Measurements from ENCODE around the gene DOHH. TPM values are rescaled to one million over a fixed set of nuclear protein-coding genes. Genes with fewer than 3 reads are reported as not detected.

Gene DOHH
- total RNA-seq, 1 donor: 8.3 TPM

- peaks cover 13% of the 10 kb centered on the region for H4K20me1 ChIP-seq (ENCODE audit: insufficient read depth, low read length)
- peaks cover 14% of the 10 kb centered on the region for H3K79me2 ChIP-seq (ENCODE audit: insufficient read depth, low read length)
- no peaks in the 10 kb centered on the region for H3K4me1 ChIP-seq (ENCODE audit: insufficient read depth, low read length)
- peak; percentile 62 for TF ChIP-seq CTCF (IDR thresholded peaks at IDR 0.05; ENCODE audit: extremely low read depth, low read depth, low read length)
- peaks cover 12% of the 10 kb centered on the region for H3K36me3 ChIP-seq (ENCODE audit: insufficient read depth, low read length)
- H2AFZ ChIP-seq (ENCODE audit: low read length): no peak overlapping the region
- H3K9me3 ChIP-seq (ENCODE audit: low read depth, low read length): no peaks in the 10 kb centered on the region
- H3K4me3 ChIP-seq (ENCODE audit: insufficient read depth, low read length): no peak overlapping the region
- no peak overlapping the region for H3K4me2 ChIP-seq (ENCODE audit: insufficient read depth, low read length)
- peak; percentile 94 for DNase-seq (ENCODE audit: insufficient read length, low spot score, missing footprints)
- H3K27ac ChIP-seq (ENCODE audit: low read depth, low read length): no peak overlapping the region
- H3K27me3 ChIP-seq (ENCODE audit: insufficient read depth, low read length): no peaks in the 10 kb centered on the region
Measured at GRCh38 chr19:3547301-3547731, 46.8 kb upstream of the DOHH start.

GRCh38 chr19:3546119-3546518, 45.6 kb upstream of the DOHH start:
- H3K9me3 ChIP-seq (ENCODE audit: low read depth, low read length): no peaks in the 10 kb centered on the region
- H3K79me2 ChIP-seq (ENCODE audit: insufficient read depth, low read length): peaks cover 8% of the 10 kb centered on the region
- H3K36me3 ChIP-seq (ENCODE audit: insufficient read depth, low read length): peaks cover 12% of the 10 kb centered on the region
- no peak overlapping the region for H3K4me2 ChIP-seq (ENCODE audit: insufficient read depth, low read length)
- no peak overlapping the region for H3K4me3 ChIP-seq (ENCODE audit: insufficient read depth, low read length)
- no peaks in the 10 kb centered on the region for H3K4me1 ChIP-seq (ENCODE audit: insufficient read depth, low read length)
- peaks cover 13% of the 10 kb centered on the region for H4K20me1 ChIP-seq (ENCODE audit: insufficient read depth, low read length)
- TF ChIP-seq CTCF (IDR thresholded peaks at IDR 0.05; ENCODE audit: extremely low read depth, low read depth, low read length): no peak
- no peak overlapping the region for H3K27ac ChIP-seq (ENCODE audit: low read depth, low read length)
- peak; percentile 77 for DNase-seq (ENCODE audit: insufficient read length, low spot score, missing footprints)
- H2AFZ ChIP-seq (ENCODE audit: low read length): no peak overlapping the region
- no peaks in the 10 kb centered on the region for H3K27me3 ChIP-seq (ENCODE audit: insufficient read depth, low read length)

GRCh38 chr19:3545669-3546034, 45.2 kb upstream of the DOHH start:
- H3K4me2 ChIP-seq (ENCODE audit: insufficient read depth, low read length): no peak overlapping the region
- H3K27me3 ChIP-seq (ENCODE audit: insufficient read depth, low read length): no peaks in the 10 kb centered on the region
- peak; percentile 76 for DNase-seq (ENCODE audit: insufficient read length, low spot score, missing footprints)
- H3K27ac ChIP-seq (ENCODE audit: low read depth, low read length): no peak overlapping the region
- no peak for TF ChIP-seq CTCF (IDR thresholded peaks at IDR 0.05; ENCODE audit: extremely low read depth, low read depth, low read length)
- H4K20me1 ChIP-seq (ENCODE audit: insufficient read depth, low read length): peaks cover 13% of the 10 kb centered on the region
- H3K4me1 ChIP-seq (ENCODE audit: insufficient read depth, low read length): no peaks in the 10 kb centered on the region
- H3K79me2 ChIP-seq (ENCODE audit: insufficient read depth, low read length): peaks cover 8% of the 10 kb centered on the region
- no peak overlapping the region for H3K4me3 ChIP-seq (ENCODE audit: insufficient read depth, low read length)
- H2AFZ ChIP-seq (ENCODE audit: low read length): no peak overlapping the region
- H3K36me3 ChIP-seq (ENCODE audit: insufficient read depth, low read length): peaks cover 12% of the 10 kb centered on the region
- no peaks in the 10 kb centered on the region for H3K9me3 ChIP-seq (ENCODE audit: low read depth, low read length)

GRCh38 chr19:3544742-3545668, 44.5 kb upstream of the DOHH start:
- peaks cover 12% of the 10 kb centered on the region for H3K36me3 ChIP-seq (ENCODE audit: insufficient read depth, low read length)
- H3K4me3 ChIP-seq (ENCODE audit: insufficient read depth, low read length): no peak overlapping the region
- H4K20me1 ChIP-seq (ENCODE audit: insufficient read depth, low read length): peaks cover 13% of the 10 kb centered on the region
- H3K9me3 ChIP-seq (ENCODE audit: low read depth, low read length): no peaks in the 10 kb centered on the region
- no peak overlapping the region for H3K4me2 ChIP-seq (ENCODE audit: insufficient read depth, low read length)
- no peaks in the 10 kb centered on the region for H3K4me1 ChIP-seq (ENCODE audit: insufficient read depth, low read length)
- H3K79me2 ChIP-seq (ENCODE audit: insufficient read depth, low read length): peaks cover 8% of the 10 kb centered on the region
- TF ChIP-seq CTCF (IDR thresholded peaks at IDR 0.05; ENCODE audit: extremely low read depth, low read depth, low read length): peak; percentile 85
- no peaks in the 10 kb centered on the region for H3K27me3 ChIP-seq (ENCODE audit: insufficient read depth, low read length)
- peak; percentile 99 for DNase-seq (ENCODE audit: insufficient read length, low spot score, missing footprints)
- H2AFZ ChIP-seq (ENCODE audit: low read length): no peak overlapping the region
- no peak overlapping the region for H3K27ac ChIP-seq (ENCODE audit: low read depth, low read length)
